ENCODE results near the gene CREB3.
A peak's percentile ranks its signal among the peaks of the same experiment; 100 is the strongest.

Gene CREB3

DNA sequence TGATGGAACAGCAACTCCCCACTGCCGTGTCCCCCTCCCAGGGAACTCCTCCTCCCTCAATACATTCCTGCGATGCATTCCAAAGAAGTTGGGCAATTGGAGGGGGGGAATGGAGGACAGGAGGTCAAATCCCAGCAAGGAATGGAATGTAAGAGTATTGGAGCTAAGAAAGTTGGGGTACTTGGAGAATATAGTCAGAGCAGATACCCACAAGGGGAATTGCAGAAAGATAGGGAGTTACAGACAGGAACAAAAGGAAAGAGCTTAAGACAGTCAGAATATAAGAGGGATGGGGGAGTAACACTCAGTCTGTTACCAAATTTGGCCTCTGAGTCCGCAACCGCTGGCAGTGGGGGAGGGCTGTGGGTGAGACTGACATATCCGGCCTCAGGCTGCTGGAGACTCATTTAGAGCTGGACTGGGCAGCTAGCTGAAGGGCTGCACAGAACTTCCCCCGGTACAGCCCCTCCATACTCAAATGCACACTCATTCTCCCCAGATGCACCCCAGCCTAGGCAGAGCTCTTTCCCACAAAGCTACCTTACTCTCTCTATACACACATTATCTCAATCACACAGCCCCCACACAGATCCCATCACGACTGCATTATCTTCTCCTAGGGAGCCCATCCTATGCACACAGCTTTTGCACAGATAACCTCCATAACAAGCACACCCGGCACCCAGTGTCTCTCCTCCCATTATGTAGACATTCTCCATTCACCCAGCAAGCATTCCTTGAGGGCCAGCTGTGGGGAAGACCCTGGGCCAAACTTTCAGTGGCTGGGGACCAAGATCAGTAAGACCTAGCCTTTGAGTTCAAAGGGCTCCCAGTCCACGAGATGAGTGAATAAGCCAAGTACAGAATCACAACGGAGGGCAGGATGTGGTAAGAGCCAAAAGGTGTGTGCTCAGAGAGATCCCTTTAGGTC lies 4.2 kb upstream of the CREB3 start:
- DNase-seq, result no peak

DNA sequence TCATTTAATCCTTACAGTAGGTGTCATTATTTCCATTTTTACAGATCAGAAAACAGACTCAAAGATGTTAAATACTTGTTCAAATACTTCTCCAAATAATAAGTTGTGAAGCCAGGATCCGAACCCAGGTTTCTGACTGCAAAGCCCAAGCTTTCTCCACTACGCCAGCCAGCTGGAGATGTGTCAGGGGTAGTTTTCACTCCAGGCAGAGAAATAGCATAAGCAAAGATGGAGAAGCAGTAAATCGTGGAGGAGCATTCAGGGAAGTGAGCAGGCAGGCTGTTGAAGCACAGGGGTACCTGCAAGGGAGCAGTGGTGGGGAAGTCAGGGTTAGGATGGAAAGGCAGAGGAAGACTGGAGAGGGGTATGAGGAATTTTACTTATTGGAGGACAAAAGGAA lies 3.4 kb upstream of the CREB3 start:
- DNase-seq, result no peak

GRCh38 chr9:35729700-35730485 lies 2.6 kb upstream of the CREB3 start:
- no peak for DNase-seq

DNA sequence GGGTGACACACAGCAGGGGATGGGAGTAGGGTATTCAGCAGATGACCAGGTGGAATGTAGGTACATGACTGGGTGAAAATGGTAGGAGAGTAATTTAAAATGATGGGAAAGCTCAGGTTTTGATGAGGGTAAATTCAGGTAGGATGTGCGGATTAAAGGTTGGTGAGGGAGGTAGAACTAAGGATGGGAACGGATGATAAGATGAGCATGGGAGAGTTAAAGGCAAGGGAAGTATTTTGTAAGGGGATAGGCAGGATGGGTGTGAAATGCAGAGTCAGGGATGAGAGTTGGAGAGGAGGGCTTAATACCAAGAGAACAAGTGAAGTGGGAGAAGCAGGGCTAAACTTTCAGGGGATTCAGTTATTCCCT lies 2.0 kb upstream of the CREB3 start:
- DNase-seq, result no peak

- DNase-seq, result no peak
Measured at GRCh38 chr9:35731415-35732184, 866 bp upstream of the CREB3 start.

DNA sequence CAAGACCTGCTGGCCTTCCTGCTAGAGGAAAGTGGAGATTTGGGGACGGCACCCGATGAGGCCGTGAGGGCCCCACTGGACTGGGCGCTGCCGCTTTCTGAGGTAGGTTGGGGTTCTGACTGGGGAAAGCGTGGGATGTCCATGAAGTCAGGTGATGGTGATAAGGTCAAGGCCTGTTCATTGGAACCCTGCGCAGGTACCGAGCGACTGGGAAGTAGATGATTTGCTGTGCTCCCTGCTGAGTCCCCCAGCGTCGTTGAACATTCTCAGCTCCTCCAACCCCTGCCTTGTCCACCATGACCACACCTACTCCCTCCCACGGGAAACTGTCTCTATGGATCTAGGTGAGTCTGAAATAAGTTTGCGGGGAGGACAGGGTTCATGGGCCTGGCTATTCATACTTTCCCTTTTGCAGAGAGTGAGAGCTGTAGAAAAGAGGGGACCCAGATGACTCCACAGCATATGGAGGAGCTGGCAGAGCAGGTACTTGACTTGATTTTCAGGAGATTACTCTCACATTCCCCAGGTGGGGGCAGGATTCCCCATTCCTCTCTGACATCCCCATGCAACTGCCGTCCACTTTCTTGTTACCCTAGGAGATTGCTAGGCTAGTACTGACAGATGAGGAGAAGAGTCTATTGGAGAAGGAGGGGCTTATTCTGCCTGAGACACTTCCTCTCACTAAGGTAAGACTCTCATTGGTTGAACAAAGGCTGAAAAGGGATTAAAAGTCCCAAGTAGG lies 505 bp downstream of the CREB3 start:
- DNase-seq, result no peak

DNA sequence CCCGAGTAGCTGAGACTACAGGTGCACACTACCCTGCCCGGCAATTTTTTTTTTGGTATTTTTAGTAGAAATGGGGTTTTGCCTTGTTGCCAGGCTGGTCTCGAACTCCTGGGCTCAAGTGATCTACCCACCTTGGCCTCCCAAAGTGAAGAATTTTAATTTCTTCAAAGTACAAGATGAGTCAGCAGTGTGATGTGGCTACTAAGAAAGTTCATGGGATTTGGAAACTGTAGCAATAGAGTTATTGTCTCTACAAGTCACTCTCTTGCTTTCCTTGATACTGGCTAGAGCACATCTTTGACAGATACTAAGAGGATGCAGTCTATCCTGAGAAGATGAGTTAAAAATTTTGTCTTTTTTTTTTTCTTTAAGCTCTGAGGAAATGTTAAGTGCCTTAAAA lies 1.6 kb downstream of the CREB3 start:
- DNase-seq, result no peak

- DNase-seq, result peak in 2 of 4 experiments; percentile 11 to 40
Measured at GRCh38 chr9:35736201-35736633, 3.8 kb downstream of the CREB3 start.

- DNase-seq, result no peak
Measured at GRCh38 chr9:35737143-35737542, 4.7 kb downstream of the CREB3 start.

- no peak for DNase-seq
Measured at GRCh38 chr9:35738186-35738585, 5.7 kb downstream of the CREB3 start.

GRCh38 chr9:35738924-35739323 lies 6.5 kb downstream of the CREB3 start:
- DNase-seq, result no peak

DNA sequence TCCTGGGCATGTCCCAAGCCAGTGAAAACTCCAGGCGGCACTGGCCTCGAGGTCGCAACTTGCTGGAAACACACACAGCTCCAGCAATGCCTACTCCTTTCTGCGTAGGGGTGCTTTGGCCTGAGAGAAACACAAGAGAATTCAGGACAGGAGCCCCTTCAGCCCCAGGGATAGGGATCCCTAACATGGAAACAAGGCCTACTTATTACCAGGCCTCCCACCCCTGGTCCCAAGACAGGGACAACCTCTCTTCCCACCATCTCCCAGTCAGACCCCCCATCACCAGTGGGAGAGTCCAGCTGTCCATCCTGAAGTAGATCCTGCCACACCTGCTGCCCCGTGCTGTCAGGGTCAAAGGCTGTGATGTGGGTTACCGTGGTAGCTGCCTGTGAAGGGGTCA lies 7.8 kb downstream of the CREB3 start:
- no peak for DNase-seq

DNA sequence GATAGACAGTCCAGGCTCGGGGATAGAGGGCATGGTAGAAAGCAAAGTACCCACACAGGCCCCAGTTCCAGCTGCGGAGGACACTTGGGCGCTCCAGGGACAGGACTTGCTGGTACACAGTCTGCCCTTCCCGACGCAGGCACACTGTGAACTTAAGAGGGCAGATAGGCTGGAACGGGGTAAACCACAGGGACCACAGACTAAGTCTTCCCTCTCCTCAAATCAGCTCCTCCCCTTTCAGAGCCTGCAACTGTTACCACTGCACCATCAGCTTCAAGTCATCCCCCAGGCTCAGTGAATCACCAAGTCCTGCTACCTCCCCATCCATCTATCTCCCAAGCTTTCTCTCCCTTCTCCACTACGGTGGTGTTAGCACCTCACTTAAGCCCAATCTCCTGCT lies 9.3 kb downstream of the CREB3 start:
- DNase-seq, result no peak

- no peak for DNase-seq
Measured at GRCh38 chr9:35743452-35743851, 11.0 kb downstream of the CREB3 start.

GRCh38 chr9:35743880-35744518 lies 11.5 kb downstream of the CREB3 start:
- no peak for DNase-seq

DNA sequence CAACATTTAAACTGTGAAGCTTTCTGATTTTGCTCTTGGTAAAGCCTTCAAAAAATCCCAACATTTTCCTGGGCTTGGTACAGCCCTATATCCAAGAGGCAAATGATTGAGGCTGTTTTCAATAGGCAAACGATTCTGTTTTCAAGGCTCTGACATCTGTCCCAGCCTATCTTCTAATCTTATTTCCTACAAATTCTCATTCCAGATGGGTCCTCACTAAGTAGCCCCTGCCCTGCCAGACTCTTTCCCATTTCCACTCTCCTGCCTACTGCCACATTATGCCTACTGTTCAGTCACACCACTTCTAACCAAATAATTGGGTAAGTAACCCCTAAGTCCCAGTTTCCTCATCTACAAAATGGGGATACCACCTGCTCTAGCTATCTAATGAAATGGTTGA lies 13.1 kb downstream of the CREB3 start:
- no peak for DNase-seq

- DNase-seq, result no peak
Measured at GRCh38 chr9:35746583-35746982, 14.1 kb downstream of the CREB3 start.

DNA sequence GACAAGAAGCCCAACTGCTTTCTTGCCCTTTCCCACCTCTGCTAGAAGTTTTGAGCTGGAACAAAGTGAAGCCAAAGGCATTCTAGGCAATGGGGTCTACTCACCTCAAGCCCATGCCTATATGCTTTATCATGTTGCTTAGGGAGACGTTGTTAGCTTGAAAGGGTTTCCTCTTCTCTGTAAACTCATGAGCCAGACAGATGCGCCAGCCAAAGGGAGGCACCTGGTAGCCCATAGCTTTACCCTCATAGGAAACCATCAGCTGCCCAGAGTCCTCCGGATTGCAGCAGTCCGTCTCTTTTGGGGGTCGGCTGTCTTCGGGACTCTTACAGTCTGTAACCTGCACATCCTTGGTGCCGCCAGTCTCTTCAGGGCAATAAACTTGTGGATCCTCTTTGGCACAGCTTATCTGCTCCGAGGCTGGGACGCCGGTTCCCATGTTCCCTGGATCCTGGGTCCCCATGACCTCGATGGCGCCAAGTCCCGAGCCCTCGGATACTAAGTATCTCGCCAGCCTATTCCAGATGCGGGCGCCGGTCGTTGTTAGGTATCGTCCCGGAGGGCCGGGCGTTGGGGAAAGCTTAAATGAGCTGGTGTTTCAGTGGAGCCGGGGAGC lies 15.9 kb downstream of the CREB3 start:
- DNase-seq, result no peak

GRCh38 chr9:35748858-35749514 lies 16.5 kb downstream of the CREB3 start, which contains the start of the genes GBA2 and RGP1:
Gene GBA2 (minus strand): TSS chr9:35749228. CDS start chr9:35748704, 524 bp downstream.
Gene RGP1 (plus strand): TSS chr9:35749287. CDS start chr9:35749756, 469 bp downstream.
- peak; percentile 28 to 51 (median 35) for DNase-seq

GRCh38 chr9:35749515-35750255 lies 17.2 kb downstream of the CREB3 start:
- DNase-seq, result peak in 1 of 4 experiments; percentile 24

All from activated naive CD4-positive, alpha-beta T cell (primary cell).